ENCODE measurements around the gene CRISP1.

GRCh38 chr6:49806145-49806544 is 60.2 kb downstream of the CRISP1 start:
- TF ChIP-seq EZH2 (IDR thresholded peaks at IDR 0.05; ENCODE audit: low read depth, low read length, severe bottlenecking) (no peak), GABPA (IDR thresholded peaks at IDR 0.05; ENCODE audit: borderline replicate concordance, insufficient read depth, low read length) (no peak), CTCF (IDR thresholded peaks at IDR 0.05; ENCODE audit: control extremely low read depth in 1 of 3, insufficient read depth in 1 of 3, low read depth in 1 of 3, low read length in 3 of 3) (no peak), SP1 (IDR thresholded peaks at IDR 0.05; ENCODE audit: low read depth, low read length) (no peak), TAF1 (IDR thresholded peaks at IDR 0.05; ENCODE audit: low read depth, low read length) (no peak), KDM1A (IDR thresholded peaks at IDR 0.05; ENCODE audit: borderline replicate concordance, low read length) (no peak), TCF12 (IDR thresholded peaks at IDR 0.05; ENCODE audit: low read depth, low read length) (no peak), USF2 (IDR thresholded peaks at IDR 0.05; ENCODE audit: low read length) (no peak), JUND (IDR thresholded peaks at IDR 0.05; ENCODE audit: low read length) (no peak), HDAC6 (IDR thresholded peaks at IDR 0.05; ENCODE audit: low read depth, low read length) (no peak), RAD21 (IDR thresholded peaks at IDR 0.05 in 1 of 2, conservative IDR thresholded peaks at IDR 0.05 in 1 of 2; ENCODE audit: low read depth in 2 of 2, low read length in 2 of 2) (no peak)

All from H1 (cell line).